Measurements from ENCODE around the gene PCP2.

Gene PCP2

GRCh38 chr19:7641290-7642276 is 8.1 kb upstream of the PCP2 start:
- H3K9me3 ChIP-seq, result no peaks in the 10 kb centered on the region
- no peak for DNase-seq
- H3K36me3 ChIP-seq, result no peaks in the 10 kb centered on the region
- TF ChIP-seq CTCF (IDR thresholded peaks at IDR 0.05; ENCODE audit: low read depth, low read length), result no peak
- no peaks in the 10 kb centered on the region for H3K4me1 ChIP-seq
- H3K4me3 ChIP-seq (ENCODE audit: low read depth, low read length), result no peak overlapping the region
- peaks cover 22% of the 10 kb centered on the region for H3K27me3 ChIP-seq

GRCh38 chr19:7640803-7641202 is 7.3 kb upstream of the PCP2 start:
- H3K4me3 ChIP-seq (ENCODE audit: low read depth, low read length), result no peak overlapping the region
- no peak for TF ChIP-seq CTCF (IDR thresholded peaks at IDR 0.05; ENCODE audit: low read depth, low read length)
- no peak for DNase-seq
- no peaks in the 10 kb centered on the region for H3K36me3 ChIP-seq
- no peaks in the 10 kb centered on the region for H3K4me1 ChIP-seq
- no peaks in the 10 kb centered on the region for H3K9me3 ChIP-seq
- H3K27me3 ChIP-seq, result peaks cover 30% of the 10 kb centered on the region

- DNase-seq, result no peak
- Histone ChIP-seq H3K4me1 (no peaks in the 10 kb centered on the region), H3K4me3 (ENCODE audit: low read depth, low read length) (no peak overlapping the region), H3K36me3 (no peaks in the 10 kb centered on the region), H3K9me3 (no peaks in the 10 kb centered on the region), H3K27me3 (peaks cover 39% of the 10 kb centered on the region)
- TF ChIP-seq CTCF (IDR thresholded peaks at IDR 0.05; ENCODE audit: low read depth, low read length), result no peak
Observed at GRCh38 chr19:7639863-7640348, 6.4 kb upstream of the PCP2 start.

- Histone ChIP-seq H3K4me1 (no peaks in the 10 kb centered on the region), H3K9me3 (no peaks in the 10 kb centered on the region), H3K4me3 (ENCODE audit: low read depth, low read length) (no peak overlapping the region), H3K36me3 (no peaks in the 10 kb centered on the region), H3K27me3 (peaks cover 44% of the 10 kb centered on the region)
- no peak for TF ChIP-seq CTCF (IDR thresholded peaks at IDR 0.05; ENCODE audit: low read depth, low read length)
- DNase-seq, result no peak
Observed at GRCh38 chr19:7638802-7639465, 5.4 kb upstream of the PCP2 start.

GRCh38 chr19:7637374-7638256 is 4.1 kb upstream of the PCP2 start:
- H3K4me3 ChIP-seq (ENCODE audit: low read depth, low read length), result no peak overlapping the region
- H3K4me1 ChIP-seq, result no peaks in the 10 kb centered on the region
- TF ChIP-seq CTCF (IDR thresholded peaks at IDR 0.05; ENCODE audit: low read depth, low read length), result no peak
- no peak for DNase-seq
- H3K27me3 ChIP-seq, result peaks cover 44% of the 10 kb centered on the region
- H3K9me3 ChIP-seq, result no peaks in the 10 kb centered on the region
- no peaks in the 10 kb centered on the region for H3K36me3 ChIP-seq

Measured in BE2C (cell line).